Measurements from ENCODE around the gene CLUH.
"Not testable (repeated sequence)": the region's sequence is repeated elsewhere in the genome, so short reads cannot be mapped to it uniquely, and the experiment has no call there.

Gene CLUH

DNA sequence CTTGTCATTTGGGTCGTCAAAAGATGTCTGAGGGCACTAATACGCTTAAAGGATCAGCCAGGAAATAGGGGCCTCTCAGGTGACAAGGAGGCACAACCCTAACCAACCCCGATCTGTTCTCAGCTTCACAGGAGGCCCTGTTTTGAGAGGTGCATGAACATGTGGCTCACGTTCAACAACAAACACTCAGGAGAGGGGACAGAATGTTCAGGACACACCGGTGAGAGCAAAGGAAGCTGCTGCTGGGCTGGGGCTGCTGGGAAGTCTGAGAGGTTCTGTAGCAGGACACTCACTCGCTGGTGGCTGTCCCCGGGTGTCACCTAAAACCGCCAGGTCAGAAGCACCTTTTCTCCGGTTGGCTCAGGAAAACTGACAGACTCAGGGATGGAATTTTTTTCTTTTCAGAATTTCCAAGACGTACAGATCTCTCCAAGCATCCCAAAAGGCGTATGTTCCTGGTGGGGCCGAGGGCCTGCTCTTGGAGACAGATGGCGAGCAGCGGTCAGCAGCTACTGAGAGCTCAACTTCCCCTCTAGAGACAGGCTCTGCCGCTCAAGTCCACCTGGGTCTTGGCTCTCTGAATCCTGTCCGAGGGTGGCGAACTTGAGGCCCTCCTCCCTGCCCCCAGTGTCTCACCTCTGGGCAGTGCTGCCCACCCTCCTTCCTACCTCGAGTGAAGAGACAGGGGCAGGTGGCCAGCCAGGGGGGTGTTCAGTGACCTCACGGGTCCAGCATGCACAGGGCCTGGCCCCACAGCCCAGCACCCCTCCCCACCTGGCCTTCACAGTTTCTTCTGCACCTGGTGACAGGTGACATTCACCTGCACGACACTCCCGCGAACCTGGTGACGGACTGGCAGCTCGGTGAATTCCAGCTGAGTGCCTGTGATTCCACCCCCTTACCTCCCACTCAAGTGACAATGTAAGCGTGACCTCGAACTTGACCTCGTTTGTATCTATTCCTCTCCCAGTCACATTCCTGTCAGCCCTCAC lies 22.9 kb downstream of the CLUH start:
- no peak for DNase-seq (ENCODE audit: low read depth in 2 of 2)

DNA sequence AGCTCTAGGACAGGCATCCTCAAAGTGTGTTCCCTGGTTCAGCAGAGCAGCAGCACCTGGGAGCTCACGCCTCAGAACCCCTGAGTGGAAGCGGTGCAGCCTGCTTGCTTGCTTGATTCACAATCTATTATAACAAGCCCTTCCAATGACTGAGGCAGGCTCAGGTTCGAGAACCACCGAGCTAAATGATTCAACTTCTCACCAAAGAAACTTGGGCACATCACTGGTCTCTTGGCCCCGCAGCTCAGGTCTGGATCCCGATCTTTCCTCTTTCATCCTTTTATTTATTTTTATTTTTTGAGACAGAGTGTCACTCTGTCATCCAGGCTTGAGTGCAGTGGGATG lies 24.5 kb downstream of the CLUH start:
- no peak for DNase-seq (ENCODE audit: low read depth in 2 of 2)

DNA sequence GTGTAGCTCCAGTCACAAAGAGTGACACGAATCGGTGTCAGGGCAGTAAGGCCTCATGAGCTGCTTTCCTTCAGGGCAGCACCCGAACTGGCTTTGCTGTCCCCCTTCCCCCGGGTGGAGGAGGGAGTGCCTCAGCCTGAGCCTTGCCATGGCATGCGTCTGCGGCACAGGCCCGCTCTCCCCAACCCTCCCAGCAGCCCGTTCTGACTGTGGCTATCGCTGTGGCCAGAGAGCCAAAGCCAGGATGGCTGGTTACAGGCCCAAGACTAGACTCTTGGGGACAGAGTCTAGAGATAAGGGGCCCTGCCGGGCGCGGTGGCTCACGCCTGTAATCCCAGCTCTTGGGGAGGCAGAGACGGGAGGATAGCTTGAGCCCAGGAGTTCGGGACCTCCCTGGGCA lies 25.9 kb downstream of the CLUH start:
- no peak for DNase-seq (ENCODE audit: low read depth in 2 of 2)

DNA sequence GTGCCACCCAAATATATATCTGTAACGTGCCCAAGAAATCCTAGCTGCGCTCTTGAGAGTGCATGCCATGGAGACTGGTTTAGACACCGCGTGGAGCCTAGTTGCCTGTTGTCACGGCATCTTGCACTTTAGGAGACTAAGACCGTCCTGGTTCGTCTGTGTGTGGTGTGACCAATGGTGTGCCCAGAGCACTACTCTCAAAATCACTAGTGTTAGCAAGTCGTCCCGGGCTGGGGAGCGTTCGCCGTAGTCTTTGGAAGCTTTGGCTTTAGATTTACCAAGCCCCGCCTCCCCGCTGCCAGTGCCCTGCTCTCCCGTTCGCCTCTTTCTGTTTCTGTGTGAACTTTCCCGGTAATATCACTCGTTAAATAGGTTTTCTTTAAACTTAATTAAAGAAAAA lies 27.0 kb downstream of the CLUH start:
- no peak for DNase-seq (ENCODE audit: low read depth in 2 of 2)

DNA sequence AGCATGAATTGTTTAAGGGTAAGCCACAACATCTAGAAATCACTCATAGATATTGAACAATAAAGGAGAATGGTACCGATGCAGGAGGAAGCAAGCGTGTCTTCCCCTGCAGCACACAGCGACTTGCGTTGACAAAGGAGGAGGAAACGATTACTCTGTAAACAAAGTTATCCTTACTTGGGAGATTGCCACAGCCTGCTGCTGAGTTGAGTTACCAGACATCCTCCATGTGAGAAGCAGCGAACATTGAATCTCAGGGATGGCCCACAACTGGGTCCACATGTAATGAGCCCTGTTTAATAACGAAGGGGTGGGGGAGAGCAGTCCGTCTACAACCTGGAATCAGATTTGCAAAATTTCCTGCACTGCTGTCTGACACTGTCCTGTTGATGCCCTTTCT lies 27.7 kb downstream of the CLUH start:
- no peak for DNase-seq (ENCODE audit: low read depth in 2 of 2)

DNA sequence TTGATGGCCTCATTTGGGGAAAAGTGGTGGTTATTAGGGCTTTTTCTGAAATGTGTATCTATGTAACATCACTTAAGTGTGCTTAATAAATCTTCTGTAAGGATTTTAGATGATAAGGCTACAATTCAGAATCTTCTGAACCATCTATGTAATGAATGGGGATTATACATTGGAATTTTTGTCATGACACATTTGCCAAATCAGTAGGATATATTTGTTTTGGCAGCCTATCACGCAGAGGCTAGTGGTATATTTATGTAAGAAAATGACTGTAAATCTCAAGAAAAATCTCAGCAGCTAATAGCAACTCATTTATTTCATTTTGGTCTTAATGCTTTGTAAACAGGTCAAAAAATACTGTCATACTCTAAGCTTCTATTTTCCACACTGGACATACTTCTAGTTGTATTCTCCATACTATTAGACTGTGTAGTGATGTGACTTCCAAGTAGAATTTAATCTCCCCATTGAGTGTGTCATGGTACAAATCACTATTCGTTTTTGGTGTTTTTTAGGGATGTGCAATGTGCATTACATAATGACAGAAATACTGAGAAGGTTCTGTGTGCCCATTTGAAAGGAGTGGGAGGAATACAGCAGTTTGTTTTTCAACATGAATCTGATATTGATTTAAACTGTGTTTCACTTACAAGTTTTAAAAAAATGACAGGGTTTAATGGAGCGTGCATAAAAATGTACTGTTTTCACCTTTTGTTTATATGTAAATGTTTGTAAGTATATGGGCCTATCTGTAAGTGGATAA lies 29.2 kb downstream of the CLUH start:
- DNase-seq (ENCODE audit: low read depth in 2 of 2): no peak

DNA sequence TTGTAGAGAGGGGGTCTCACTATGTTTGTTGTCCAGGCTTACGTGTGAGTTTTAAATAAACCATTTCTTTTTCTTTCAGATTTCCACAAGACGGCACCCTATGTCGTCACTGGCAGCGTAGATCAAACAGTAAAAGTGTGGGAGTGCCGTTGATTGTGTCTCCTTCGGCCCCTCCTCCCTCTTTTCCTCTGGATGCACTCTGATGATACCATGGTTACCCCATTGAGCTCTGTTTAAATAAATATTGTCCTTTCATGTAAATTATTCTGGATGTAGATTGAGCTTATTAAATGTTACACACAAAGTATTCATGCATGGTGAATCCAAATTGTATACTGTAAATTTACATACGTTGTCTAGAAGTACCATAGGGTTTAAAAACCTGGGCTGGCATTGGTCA lies 29.9 kb downstream of the CLUH start:
- DNase-seq (ENCODE audit: low read depth in 2 of 2): no peak

DNA sequence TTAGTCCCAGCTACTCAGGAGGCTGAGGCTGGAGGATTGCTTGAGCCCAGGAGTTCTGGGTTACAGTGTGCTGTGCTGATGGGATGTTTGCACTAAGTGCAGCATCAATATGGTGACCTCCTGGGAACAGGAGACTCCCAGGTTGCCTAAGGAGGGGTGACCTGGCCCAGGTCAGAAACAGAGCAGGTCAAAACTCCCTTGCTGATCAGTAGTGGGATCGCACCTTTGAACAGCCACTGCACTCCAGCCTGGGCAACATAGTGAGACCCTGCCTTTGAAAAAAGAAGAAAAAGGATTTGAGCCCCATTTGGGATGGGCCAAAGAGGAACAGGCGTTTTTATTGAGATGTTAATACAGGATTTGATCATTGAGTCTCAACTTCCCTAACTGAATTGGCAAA lies 30.6 kb downstream of the CLUH start:
- DNase-seq (ENCODE audit: low read depth in 2 of 2): no peak

DNA sequence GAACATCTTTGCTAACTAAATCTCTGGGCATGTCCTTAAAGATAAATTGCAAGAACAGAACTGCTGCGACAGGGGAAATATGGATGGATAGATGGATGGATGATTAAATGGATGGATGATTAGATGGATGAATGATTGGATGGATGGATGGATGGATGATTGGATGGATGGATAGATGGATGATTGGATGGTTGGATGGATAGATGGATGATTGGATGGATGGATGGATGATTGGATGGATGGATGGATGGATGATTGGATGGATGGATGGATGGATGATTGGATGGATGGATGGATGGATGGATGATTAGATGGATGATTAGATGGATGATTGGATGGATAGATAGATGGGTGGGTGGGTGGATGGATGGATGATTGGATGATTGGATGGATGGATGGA lies 32.3 kb downstream of the CLUH start:
- not testable (repeated sequence) for DNase-seq (ENCODE audit: low read depth in 2 of 2)

DNA sequence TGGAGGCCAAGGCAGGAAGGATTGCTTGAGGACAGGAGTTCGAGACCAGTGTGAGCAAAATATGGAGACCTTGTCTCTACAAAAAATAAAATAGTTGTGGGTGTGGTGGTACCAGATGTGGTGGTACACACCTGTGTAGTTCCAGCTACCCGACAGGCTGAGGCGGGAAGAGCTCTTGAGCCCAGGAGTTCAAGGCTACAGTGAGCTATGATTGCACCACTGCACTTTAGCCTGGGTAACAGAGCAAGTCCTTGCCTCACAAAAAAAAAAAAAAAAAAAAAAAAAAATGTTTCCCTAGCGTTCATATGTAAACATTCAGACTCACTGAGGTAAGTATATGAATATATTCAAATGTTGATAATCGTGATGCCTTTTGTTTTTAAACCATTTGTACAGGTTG lies 39.5 kb downstream of the CLUH start:
- DNase-seq (ENCODE audit: low read depth in 2 of 2): no peak

DNA sequence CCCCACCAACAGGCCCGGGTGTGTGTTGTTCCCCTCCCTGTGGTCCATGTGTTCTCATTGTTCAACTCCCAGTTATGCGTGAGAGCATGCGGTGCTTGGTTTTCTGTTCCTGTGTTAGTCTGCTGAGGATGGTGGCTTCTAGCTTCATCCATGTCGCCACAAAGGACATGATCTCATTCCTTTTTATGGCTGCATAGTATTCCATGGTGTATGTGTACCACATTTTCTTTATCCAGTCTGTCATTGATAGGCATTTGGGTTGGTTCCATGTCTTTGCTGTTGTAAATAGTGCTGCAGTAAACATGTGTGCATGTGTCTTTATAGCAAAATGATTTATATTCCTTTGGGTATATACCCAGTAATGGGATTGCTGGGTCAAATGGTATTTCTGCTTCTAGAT lies 51.2 kb downstream of the CLUH start:
- DNase-seq (ENCODE audit: low read depth in 2 of 2): not testable (repeated sequence)

DNA sequence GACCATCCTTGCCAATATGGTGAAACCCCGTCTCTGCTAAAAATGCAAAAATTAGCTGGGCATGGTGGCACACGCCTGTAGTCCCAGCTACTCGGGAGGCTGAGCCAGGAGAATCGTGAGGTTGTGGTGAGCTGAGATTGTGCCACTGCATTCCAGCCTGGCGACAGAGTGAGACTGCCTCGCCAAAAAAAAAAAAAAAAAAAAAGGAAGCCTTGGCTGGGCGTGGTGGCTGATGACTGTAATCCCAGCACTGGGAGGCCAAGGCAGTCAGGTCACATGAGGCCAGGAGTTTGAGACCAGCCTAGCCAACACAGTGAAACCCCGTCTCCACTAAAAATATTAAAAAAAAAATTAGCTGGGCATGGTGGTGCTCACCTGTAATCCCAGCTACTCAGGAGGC lies 52.2 kb downstream of the CLUH start:
- DNase-seq (ENCODE audit: low read depth in 2 of 2): not testable (repeated sequence)

DNA sequence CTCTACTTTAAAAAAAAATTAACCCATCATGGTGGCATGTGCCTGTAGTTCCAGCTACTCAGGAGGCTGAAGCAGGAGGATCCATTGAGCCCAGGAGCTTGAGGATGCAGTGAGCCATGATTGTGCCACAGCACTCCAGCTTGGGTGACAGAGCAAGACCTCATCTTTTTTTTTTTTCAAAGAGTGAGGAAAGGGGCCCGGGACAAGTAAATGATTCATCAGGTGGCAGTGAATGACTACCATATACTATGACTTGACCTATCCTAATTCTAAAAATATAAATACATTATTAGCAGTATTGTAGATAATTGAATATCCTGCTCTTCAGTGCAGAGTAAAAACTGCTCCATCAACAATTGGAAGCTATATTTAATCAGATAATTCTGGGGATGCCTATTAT lies 55.3 kb downstream of the CLUH start:
- DNase-seq (ENCODE audit: low read depth in 2 of 2): no peak

DNA sequence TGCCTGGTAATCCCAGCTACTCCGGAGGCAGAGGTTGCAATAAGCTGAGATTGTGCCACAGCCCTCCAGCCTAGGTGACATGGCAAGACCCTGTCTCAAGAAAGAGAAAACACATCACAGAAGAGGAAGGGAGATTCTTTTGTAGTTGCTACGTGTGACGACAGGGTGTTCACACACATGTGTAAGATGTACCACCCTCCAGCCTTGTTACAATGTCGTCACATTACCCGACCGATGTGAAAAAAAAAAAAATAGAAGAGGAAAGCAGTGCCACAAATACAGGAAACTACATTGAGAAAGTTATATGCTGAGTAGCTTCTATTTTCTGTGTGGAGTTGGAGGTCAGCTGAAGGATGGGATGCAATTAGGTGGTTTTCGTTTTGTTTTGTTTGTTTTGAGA lies 56.0 kb downstream of the CLUH start:
- no peak for DNase-seq (ENCODE audit: low read depth in 2 of 2)

DNA sequence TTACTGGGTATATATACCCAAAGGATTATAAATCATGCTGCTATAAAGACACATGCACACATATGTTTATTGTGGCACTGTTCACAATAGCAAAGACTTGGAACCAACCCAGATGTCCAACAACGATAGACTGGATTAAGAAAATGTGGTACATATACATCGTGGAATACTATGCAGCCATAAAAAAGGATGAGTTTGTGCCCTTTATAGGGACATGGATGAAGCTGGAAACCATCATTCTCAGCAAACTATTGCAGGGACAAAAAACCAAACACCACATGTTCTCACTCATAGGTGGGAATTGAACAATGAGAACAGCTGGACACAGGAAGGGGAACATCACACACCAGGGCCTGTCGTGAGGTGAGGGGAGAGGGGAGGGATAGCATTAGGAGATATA lies 58.7 kb downstream of the CLUH start:
- not testable (repeated sequence) for DNase-seq (ENCODE audit: low read depth in 2 of 2)

DNA sequence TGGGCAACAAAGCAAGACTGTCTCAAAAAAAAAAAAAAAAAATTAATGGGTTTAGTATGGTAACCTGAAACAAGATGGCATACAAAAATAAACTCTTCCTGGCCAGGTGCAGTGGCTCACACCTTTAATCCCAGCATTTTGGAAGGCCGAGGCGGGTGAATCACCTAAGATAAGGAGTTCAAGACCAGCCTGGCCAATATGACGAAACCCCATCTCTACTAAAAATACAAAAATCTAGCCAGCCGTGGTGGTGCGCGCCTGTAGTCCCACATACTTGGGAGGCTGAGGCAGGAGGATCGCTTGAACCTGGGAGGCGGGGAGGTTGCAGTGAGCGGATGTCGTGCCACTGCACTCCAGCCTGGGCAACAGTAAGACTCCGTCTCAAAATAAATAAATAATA lies 62.4 kb downstream of the CLUH start:
- no peak for DNase-seq (ENCODE audit: low read depth in 2 of 2)

DNA sequence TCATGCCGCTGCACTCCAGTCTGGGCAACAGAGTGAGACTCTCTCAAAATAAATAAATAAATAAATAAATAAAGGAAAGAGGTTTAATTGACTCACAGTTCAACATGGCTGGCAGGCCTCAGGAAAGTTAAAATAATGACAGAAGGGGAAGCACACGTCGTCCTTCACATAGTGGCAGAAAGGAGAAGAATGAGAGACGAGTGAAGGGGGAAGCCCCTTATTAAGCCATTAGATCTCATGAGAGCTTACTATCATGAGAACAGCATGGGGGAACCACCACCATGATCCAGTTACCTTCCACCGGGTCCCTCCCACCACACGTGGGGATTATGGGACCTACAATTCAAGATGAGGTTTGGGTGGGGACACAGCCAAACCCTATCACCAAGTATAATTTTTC lies 63.6 kb downstream of the CLUH start:
- DNase-seq (ENCODE audit: low read depth in 2 of 2): no peak

DNA sequence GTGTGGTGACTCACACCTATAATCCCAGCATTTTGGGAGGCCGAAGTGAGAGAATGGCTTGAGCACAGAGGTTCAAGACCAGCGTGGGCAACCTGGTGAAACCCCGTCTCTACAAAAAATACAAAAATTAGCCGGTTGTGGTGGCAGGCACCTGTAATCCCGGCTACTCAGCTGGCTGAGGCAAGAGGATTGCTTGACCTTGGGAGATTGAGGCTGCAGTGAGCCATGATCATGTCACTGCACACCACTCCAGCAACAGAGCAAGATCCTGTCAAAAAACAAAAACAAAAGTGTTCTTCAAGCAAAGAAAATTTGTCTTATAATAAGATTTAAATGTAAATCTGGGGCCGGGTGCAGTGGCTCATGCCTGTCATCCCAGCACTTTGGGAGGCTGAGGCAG lies 66.6 kb downstream of the CLUH start:
- DNase-seq (ENCODE audit: low read depth in 2 of 2): no peak
